IMR-90 (cell line): Measurements from ENCODE around the gene NKG7. TPM values are rescaled to one million over a fixed set of nuclear protein-coding genes. Genes with fewer than 3 reads are reported as not detected.

Experiments used
- ATAC-seq: fragments of 200-7000 bp; cut with Tn5 transposase; 2 replicates; pipeline ENCODE4 v1.9.1; 2020; ENCODE audit warnings: low read depth, mild to moderate bottlenecking, moderate library complexity
- BruUV-seq: library from RNA; stranded (reverse); fragments of 400-500 nt; replicated peaks from 2 replicates; lab custom pipeline; 2021; lab: Mats Ljungman, UMichigan
- CTCF ChIA-PET: fragments of 300-600 bp; formaldehyde crosslinking; extraction: SDS; loops from one replicate; lab custom pipeline; 2021; ENCODE audit warnings: antibody characterized with exemption; lab: Yijun Ruan, JAX
- POLR2A ChIA-PET: fragments of 300-600 bp; sonication (Branson Sonifier 250); formaldehyde crosslinking; loops from one replicate; lab custom pipeline; 2022; ENCODE audit warnings: antibody characterized with exemption; ENCODE audit not compliant: unreplicated experiment; lab: Charles Lee
- DNase-seq: peaks from one replicate; pipeline ENCODE4 v3.0.0; 2013
- H2AFZ ChIP-seq: replicated peaks from 2 replicates; pipeline ENCODE3; 2013; ENCODE audit warnings: low read length, mild to moderate bottlenecking; ENCODE audit not compliant: poor library complexity
- H2AK5ac ChIP-seq: 2 replicates; pipeline ENCODE4 v1.6.1; 2013; ENCODE audit warnings: low read depth, low read length, inconsistent platforms
- H2AK9ac ChIP-seq: replicated peaks from 2 replicates; pipeline ENCODE3; 2013; ENCODE audit warnings: mild to moderate bottlenecking, low read depth, low read length, moderate library complexity; ENCODE audit not compliant: poor library complexity
- H2BK120ac ChIP-seq: 2 replicates; pipeline ENCODE4 v1.6.1; 2013; ENCODE audit warnings: low read depth, low read length, inconsistent platforms
- H2BK15ac ChIP-seq: 3 replicates; pipeline ENCODE4 v1.6.1; 2013; ENCODE audit warnings: low read depth, low read length, inconsistent platforms
- H2BK20ac ChIP-seq: 2 replicates; pipeline ENCODE4 v1.6.1; 2013; ENCODE audit warnings: low read depth, mild to moderate bottlenecking, inconsistent platforms, low read length, moderate library complexity
- H2BK5ac ChIP-seq: 2 replicates; pipeline ENCODE4 v1.6.1; 2013; ENCODE audit warnings: mild to moderate bottlenecking, low read depth, low read length, inconsistent platforms; ENCODE audit not compliant: poor library complexity, severe bottlenecking
- H3K14ac ChIP-seq: replicated peaks from 2 replicates; pipeline ENCODE4 v1.6.1; 2013; ENCODE audit warnings: low read depth, low read length, inconsistent platforms
- H3K18ac ChIP-seq: 2 replicates; pipeline ENCODE4 v1.6.1; 2013; ENCODE audit warnings: low read depth, low read length, control low read depth
- H3K23ac ChIP-seq: 2 replicates; pipeline ENCODE4 v1.6.1; 2013; ENCODE audit warnings: low read depth, low read length, inconsistent platforms
- H3K27ac ChIP-seq: 2 replicates; pipeline ENCODE4 v1.5.1; 2013; ENCODE audit warnings: mild to moderate bottlenecking, control low read depth, low read length; ENCODE audit not compliant: insufficient read depth
- H3K27me3 ChIP-seq: 2 replicates; pipeline ENCODE4 v1.6.1; 2013; ENCODE audit warnings: low read length; ENCODE audit not compliant: control insufficient read depth, insufficient read depth
- H3K36me3 ChIP-seq: 2 replicates; pipeline ENCODE4 v1.6.1; 2013; ENCODE audit warnings: low read length, mixed read lengths; ENCODE audit not compliant: control insufficient read depth, insufficient read depth
- H3K4ac ChIP-seq: 2 replicates; pipeline ENCODE4 v1.6.1; 2013; ENCODE audit warnings: low read depth, low read length, inconsistent platforms
- H3K4me1 ChIP-seq: 2 replicates; pipeline ENCODE4 v1.6.1; 2013; ENCODE audit warnings: low read length, mixed read lengths; ENCODE audit not compliant: control insufficient read depth, insufficient read depth
- H3K4me2 ChIP-seq: 2 replicates; pipeline ENCODE4 v1.6.1; 2013; ENCODE audit warnings: low read depth, mild to moderate bottlenecking, control low read depth, low read length, moderate library complexity
- H3K4me3 ChIP-seq: 2 replicates; pipeline ENCODE4 v1.5.1; 2013; ENCODE audit warnings: low read depth, mild to moderate bottlenecking, control low read depth, low read length, moderate library complexity; ENCODE audit not compliant: insufficient read depth
- H3K56ac ChIP-seq: 2 replicates; pipeline ENCODE4 v1.6.1; 2013; ENCODE audit warnings: low read length, inconsistent platforms; ENCODE audit not compliant: insufficient read depth; ENCODE audit errors: extremely low read depth
- H3K79me1 ChIP-seq, 2 experiments: 2 replicates each; pipeline ENCODE4 v1.6.1; 2013; ENCODE audit warnings: low read length in 2 of 2, inconsistent platforms in 1 of 2, low read depth in 1 of 2
- H3K9ac ChIP-seq: 2 replicates; pipeline ENCODE4 v1.6.1; 2013; ENCODE audit warnings: low read depth, low read length, control low read depth
- H3K9me1 ChIP-seq: 2 replicates; pipeline ENCODE4 v1.6.1; 2013; ENCODE audit warnings: low read length, inconsistent platforms; ENCODE audit not compliant: insufficient read depth
- H3K9me3 ChIP-seq: 2 replicates; pipeline ENCODE4 v1.6.1; 2013; ENCODE audit warnings: low read length; ENCODE audit not compliant: control insufficient read depth, insufficient read depth
- H4K20me1 ChIP-seq: 2 replicates; pipeline ENCODE4 v1.6.1; 2013; ENCODE audit warnings: low read length, inconsistent platforms; ENCODE audit not compliant: insufficient read depth
- H4K5ac ChIP-seq: 2 replicates; pipeline ENCODE4 v1.6.1; 2013; ENCODE audit warnings: mild to moderate bottlenecking, low read depth, low read length, control low read depth
- H4K8ac ChIP-seq, 2 experiments: 2 replicates each; pipeline ENCODE4 v1.6.1; 2013; ENCODE audit warnings: low read depth in 2 of 2, low read length in 2 of 2, control low read depth in 1 of 2, inconsistent platforms in 1 of 2
- H4K91ac ChIP-seq: 2 replicates; pipeline ENCODE4 v1.6.1; 2013; ENCODE audit warnings: low read depth, low read length, inconsistent platforms; ENCODE audit not compliant: insufficient read depth
- BHLHE40 ChIP-seq: fragments of 150-350 bp; IDR thresholded peaks from 2 replicates; pipeline ENCODE4 v1.6.1; 2016; ENCODE audit warnings: mild to moderate bottlenecking, low read depth, low read length
- MXI1 ChIP-seq: IDR thresholded peaks from 2 replicates; pipeline ENCODE4 v1.6.1; 2012; ENCODE audit warnings: low read depth, mild to moderate bottlenecking, low read length, moderate library complexity, borderline replicate concordance
- POLR2A ChIP-seq: IDR thresholded peaks from 2 replicates; pipeline ENCODE4 v1.6.1; 2012; ENCODE audit warnings: mild to moderate bottlenecking, low read depth, low read length
- RCOR1 ChIP-seq: IDR thresholded peaks from 2 replicates; pipeline ENCODE4 v1.6.1; 2012; ENCODE audit warnings: mild to moderate bottlenecking, low read length, improper control_type of control experiment; ENCODE audit not compliant: insufficient replicate concordance
- WGBS, 2 experiments: methylation state at CpG; one replicate each; pipeline versions ENCODE4 v1.1.5 to v1.1.7; 2013; ENCODE audit warnings: missing lambda C conversion rate in 2 of 2; ENCODE audit not compliant: insufficient read length in 1 of 2; ENCODE audit errors: extremely low coverage in 2 of 2; 5-methylcytosine and 5-hydroxymethylcytosine counted together
- dilution Hi-C: fragments of 300-500 bp; cut with HindIII; formaldehyde crosslinking; loops from one replicate; pipeline ENCODE4 v1.14.3; 2018; ENCODE audit warnings: low sequenced_read_pairs; ENCODE audit not compliant: unreplicated experiment
- in situ Hi-C: fragments of 300-500 bp; cut with MboI; formaldehyde crosslinking; loops from 3 replicates; pipeline ENCODE4 v1.14.3; 2019; ENCODE audit warnings: low sequenced_read_pairs, inconsistent platforms, mixed read lengths
- intact Hi-C: fragments of 100-400 bp; cut with micrococcal nuclease; formaldehyde crosslinking; loops from 2 replicates; pipeline ENCODE4 v1.10.0; 2022
- polyA plus RNA-seq, 3 experiments: library from polyadenylated mRNA; depleted of rRNA; stranded (reverse); fragments of >200 nt; gene quantifications; 2 replicates each; pipeline ENCODE4 v1.2.3, GENCODE V29; 2012; ENCODE audit warnings: low replicate concordance in 1 of 3
- total RNA-seq: library from RNA; depleted of rRNA; stranded (reverse); fragments of >200 nt; gene quantifications from 2 replicates; pipeline ENCODE4 v1.2.3, GENCODE V29; 2012
- TF ChIP-seq, protein P1 (sequence below): fragments of 150-350 bp; IDR thresholded peaks from 2 replicates; pipeline ENCODE4 v1.6.1; 2016; ENCODE audit warnings: low read depth, mild to moderate bottlenecking, low read length, moderate library complexity, borderline replicate concordance

The NKG7 gene
- total and polyA plus RNA-seq, 2 of the 4 experiments (the other 2 are of a cell fraction), result not detected

GRCh38 chr19:51417810-51418157, 45.3 kb upstream of the NKG7 start:
- dilution Hi-C loops (no loop called here), intact Hi-C loops (no loop called here), in situ Hi-C loops (no loop called here)
- Histone ChIP-seq H3K27ac (no peak overlapping the region), H2BK15ac (no peak overlapping the region), H3K4me1 (no peaks in the 10 kb centered on the region), H2AK9ac (no peak overlapping the region), H3K4me2 (no peak overlapping the region), H2BK20ac (no peak overlapping the region), H3K9me3 (no peaks in the 10 kb centered on the region), H3K56ac (no peak overlapping the region), H3K18ac (no peak overlapping the region), H3K4me3 (no peak overlapping the region), H3K9ac (no peak overlapping the region), H3K9me1 (no peaks in the 10 kb centered on the region), H4K91ac (no peak overlapping the region), H3K36me3 (no peaks in the 10 kb centered on the region), H3K14ac (no peak overlapping the region), H2BK120ac (no peak overlapping the region), H4K8ac (no peak overlapping the region), H3K27me3 (no peaks in the 10 kb centered on the region), H4K20me1 (no peaks in the 10 kb centered on the region), H2AK5ac (no peak overlapping the region), H2AFZ (no peak overlapping the region), H3K23ac (no peak overlapping the region), H3K4ac (no peak overlapping the region), H3K79me1 (no peaks in the 10 kb centered on the region), H2BK5ac (no peak overlapping the region), H4K5ac (no peak overlapping the region)
- BruUV-seq, result no TSS peak
- ATAC-seq (no peak), DNase-seq (no peak)
- no CpG with 5 or more reads among the region's 3 CpGs for WGBS, 2 experiments
- POLR2A ChIA-PET, result no interaction called here
- TF ChIP-seq POLR2A, result no peak
- TF ChIP-seq MXI1, result no peak
- TF ChIP-seq, protein P1, sequence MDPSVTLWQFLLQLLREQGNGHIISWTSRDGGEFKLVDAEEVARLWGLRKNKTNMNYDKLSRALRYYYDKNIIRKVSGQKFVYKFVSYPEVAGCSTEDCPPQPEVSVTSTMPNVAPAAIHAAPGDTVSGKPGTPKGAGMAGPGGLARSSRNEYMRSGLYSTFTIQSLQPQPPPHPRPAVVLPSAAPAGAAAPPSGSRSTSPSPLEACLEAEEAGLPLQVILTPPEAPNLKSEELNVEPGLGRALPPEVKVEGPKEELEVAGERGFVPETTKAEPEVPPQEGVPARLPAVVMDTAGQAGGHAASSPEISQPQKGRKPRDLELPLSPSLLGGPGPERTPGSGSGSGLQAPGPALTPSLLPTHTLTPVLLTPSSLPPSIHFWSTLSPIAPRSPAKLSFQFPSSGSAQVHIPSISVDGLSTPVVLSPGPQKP, result no peak
- no peak for TF ChIP-seq RCOR1
- no peak for TF ChIP-seq BHLHE40
- CTCF ChIA-PET, result interaction anchor here (1.2 kb wide), 1 partner anchor 20 kb away, joined by 3 read pairs; no protein-coding TSS in a partner anchor
